PC-9 (cell line): ENCODE measurements around the gene ZNF317.

Experiments
- EZH2 ChIP-seq: fragments of 200-600 bp; sonication (generic); IDR thresholded peaks from 2 replicates; pipeline ENCODE4 v1.8.0; 2017; ENCODE audit warnings: antibody characterized with exemption, low read depth
- TF ChIP-seq, protein P1 (sequence below): fragments of 200-600 bp; sonication (generic); conservative IDR thresholded peaks from 2 replicates; pipeline ENCODE4 v1.6.1; 2017; ENCODE audit warnings: mixed run types, antibody characterized with exemption, mild to moderate bottlenecking, moderate library complexity

- TF ChIP-seq, protein P1, sequence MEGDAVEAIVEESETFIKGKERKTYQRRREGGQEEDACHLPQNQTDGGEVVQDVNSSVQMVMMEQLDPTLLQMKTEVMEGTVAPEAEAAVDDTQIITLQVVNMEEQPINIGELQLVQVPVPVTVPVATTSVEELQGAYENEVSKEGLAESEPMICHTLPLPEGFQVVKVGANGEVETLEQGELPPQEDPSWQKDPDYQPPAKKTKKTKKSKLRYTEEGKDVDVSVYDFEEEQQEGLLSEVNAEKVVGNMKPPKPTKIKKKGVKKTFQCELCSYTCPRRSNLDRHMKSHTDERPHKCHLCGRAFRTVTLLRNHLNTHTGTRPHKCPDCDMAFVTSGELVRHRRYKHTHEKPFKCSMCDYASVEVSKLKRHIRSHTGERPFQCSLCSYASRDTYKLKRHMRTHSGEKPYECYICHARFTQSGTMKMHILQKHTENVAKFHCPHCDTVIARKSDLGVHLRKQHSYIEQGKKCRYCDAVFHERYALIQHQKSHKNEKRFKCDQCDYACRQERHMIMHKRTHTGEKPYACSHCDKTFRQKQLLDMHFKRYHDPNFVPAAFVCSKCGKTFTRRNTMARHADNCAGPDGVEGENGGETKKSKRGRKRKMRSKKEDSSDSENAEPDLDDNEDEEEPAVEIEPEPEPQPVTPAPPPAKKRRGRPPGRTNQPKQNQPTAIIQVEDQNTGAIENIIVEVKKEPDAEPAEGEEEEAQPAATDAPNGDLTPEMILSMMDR = no peak
- TF ChIP-seq EZH2 = no peak
Observed at GRCh38 chr19:9148697-9149096, 8.5 kb downstream of the ZNF317 start.
